ENCODE data around the gene GRAMD1C.
A peak's percentile ranks its signal among the peaks of the same experiment; 100 is the strongest.

The GRAMD1C gene

DNA sequence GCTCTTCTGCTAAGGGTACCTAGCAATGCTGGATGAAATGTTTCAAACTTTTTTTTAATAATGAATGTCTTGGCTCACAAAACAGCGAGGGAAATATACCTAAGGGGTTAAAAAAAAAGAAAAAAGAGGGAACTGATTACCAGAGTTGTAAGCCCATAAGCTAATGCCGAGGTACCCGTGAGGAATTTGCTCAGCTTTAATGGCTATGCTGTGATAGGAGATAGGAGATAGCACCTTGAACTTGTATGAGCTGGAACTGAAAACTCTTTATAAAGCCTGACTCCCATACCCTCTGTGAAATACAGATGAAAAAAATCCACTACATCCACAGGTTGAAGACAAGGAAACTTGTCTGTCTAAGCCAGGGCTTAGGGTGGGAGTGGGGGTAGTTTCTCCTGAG is 13.9 kb downstream of the GRAMD1C start:
- Histone ChIP-seq H3K4me1 (ENCODE audit: control insufficient read depth, insufficient read depth, low read length) (no peaks in the 10 kb centered on the region), H3K4me3 (ENCODE audit: low read length) (no peak overlapping the region), H3K9ac (ENCODE audit: low read length) (no peak overlapping the region), H3K9me3 (ENCODE audit: control insufficient read depth, low read length) (no peaks in the 10 kb centered on the region), H3K36me3 (ENCODE audit: control insufficient read depth, insufficient read depth, low read length, severe bottlenecking) (no peaks in the 10 kb centered on the region), H3K27me3 (replicated peaks; ENCODE audit: control insufficient read depth, insufficient read depth, low read length) (peaks cover 3% of the 10 kb centered on the region)
- DNase-seq (ENCODE audit: low read depth) = no peak

- Histone ChIP-seq H3K4me3 (ENCODE audit: low read length) (no peak overlapping the region), H3K9ac (ENCODE audit: low read length) (no peak overlapping the region), H3K4me1 (ENCODE audit: control insufficient read depth, insufficient read depth, low read length) (no peaks in the 10 kb centered on the region), H3K27me3 (replicated peaks; ENCODE audit: control insufficient read depth, insufficient read depth, low read length) (no peaks in the 10 kb centered on the region), H3K36me3 (ENCODE audit: control insufficient read depth, insufficient read depth, low read length, severe bottlenecking) (no peaks in the 10 kb centered on the region), H3K9me3 (ENCODE audit: control insufficient read depth, low read length) (peaks cover 8% of the 10 kb centered on the region)
- DNase-seq (ENCODE audit: low read depth) = peak; percentile 9
Measured at GRCh38 chr3:113867506-113867905, 28.9 kb downstream of the GRAMD1C start.

DNA sequence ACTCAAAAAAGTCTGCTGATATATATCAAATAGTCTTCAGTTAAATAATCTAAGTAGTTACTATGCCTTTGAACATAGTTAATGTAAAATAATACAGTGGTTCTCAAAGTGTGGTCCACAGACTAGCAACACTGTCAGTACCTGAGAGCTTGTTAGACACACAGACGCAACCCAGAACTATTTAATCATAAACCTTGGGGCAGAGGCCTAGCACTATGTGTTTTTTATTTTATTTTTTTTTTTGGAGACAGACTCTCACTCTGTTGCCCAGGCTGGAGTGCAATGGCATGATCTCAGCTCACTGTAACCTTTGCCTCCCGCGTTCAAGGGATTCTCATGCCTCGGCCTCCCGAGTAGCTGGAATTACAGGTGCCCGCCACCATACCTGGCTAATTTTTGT is 34.7 kb downstream of the GRAMD1C start:
- no peaks in the 10 kb centered on the region for H3K4me1 ChIP-seq (ENCODE audit: control insufficient read depth, insufficient read depth, low read length)

DNA sequence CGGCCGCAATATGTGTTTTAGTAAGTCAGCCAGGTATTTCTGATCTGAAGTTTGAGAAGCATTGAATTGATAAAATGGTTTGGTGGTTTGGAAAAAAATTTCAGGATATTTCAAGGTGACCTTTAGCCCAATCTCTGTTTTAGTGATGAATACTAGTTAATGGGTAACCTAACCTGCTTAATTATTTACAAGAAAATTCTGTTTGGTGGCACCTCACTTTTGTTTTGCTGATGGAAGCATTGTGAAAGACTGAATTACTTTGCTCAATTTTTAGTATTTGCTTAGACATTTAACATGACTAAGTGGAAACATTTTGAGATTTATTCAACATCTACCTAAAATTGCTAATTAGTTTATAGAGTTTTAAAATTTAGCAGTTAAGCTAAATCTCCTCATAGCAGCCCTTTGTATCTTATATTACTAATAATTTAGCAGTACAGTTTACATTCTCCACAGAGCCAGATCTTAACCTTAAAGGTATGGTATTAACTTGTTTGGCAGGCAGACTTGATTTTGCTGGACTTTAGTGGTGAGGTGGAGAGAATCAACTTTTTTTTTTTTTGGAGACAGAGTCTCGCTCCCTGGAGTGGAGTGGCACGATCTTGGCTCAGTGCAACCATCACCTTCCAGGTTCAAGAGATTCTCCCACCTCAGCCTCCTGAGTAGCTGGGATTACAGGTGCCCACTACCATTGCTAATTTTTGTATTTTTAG is 35.4 kb downstream of the GRAMD1C start:
- no peaks in the 10 kb centered on the region for H3K36me3 ChIP-seq (ENCODE audit: control insufficient read depth, insufficient read depth, low read length, severe bottlenecking)
- no peak for DNase-seq (ENCODE audit: low read depth)
- H3K4me1 ChIP-seq (ENCODE audit: control insufficient read depth, insufficient read depth, low read length) = no peaks in the 10 kb centered on the region
- no peak overlapping the region for H3K4me3 ChIP-seq (ENCODE audit: low read length)
- no peaks in the 10 kb centered on the region for H3K27me3 ChIP-seq (replicated peaks; ENCODE audit: control insufficient read depth, insufficient read depth, low read length)
- H3K9me3 ChIP-seq (ENCODE audit: control insufficient read depth, low read length) = no peaks in the 10 kb centered on the region
- no peak overlapping the region for H3K9ac ChIP-seq (ENCODE audit: low read length)

More for the DNA sequence above, 34.7 kb downstream of the GRAMD1C start:
- Histone ChIP-seq H3K9me3 (ENCODE audit: control insufficient read depth, low read length) (no peaks in the 10 kb centered on the region), H3K27me3 (replicated peaks; ENCODE audit: control insufficient read depth, insufficient read depth, low read length) (no peaks in the 10 kb centered on the region), H3K4me3 (ENCODE audit: low read length) (no peak overlapping the region), H3K9ac (ENCODE audit: low read length) (no peak overlapping the region), H3K36me3 (ENCODE audit: control insufficient read depth, insufficient read depth, low read length, severe bottlenecking) (no peaks in the 10 kb centered on the region)
- no peak for DNase-seq (ENCODE audit: low read depth)

DNA sequence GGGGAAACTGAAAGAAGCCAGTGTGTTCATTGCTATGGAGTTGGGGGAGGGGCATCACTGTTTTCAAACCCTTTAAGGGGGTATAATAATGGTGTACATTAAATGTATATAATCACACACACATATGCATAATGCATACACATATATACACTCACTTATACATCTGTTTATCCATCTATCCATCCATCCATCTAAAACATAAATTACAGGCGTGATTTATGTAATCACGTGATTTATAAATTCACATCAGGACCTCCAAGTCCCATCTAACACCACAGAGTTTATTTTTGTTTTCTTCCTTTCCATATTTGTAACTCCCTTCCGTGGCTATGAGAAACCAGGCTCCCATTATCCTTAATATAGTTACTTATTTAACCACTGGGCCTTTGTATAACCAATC is 39.8 kb downstream of the GRAMD1C start:
- Histone ChIP-seq H3K36me3 (ENCODE audit: control insufficient read depth, insufficient read depth, low read length, severe bottlenecking) (no peaks in the 10 kb centered on the region), H3K27me3 (replicated peaks; ENCODE audit: control insufficient read depth, insufficient read depth, low read length) (no peaks in the 10 kb centered on the region), H3K9me3 (ENCODE audit: control insufficient read depth, low read length) (no peaks in the 10 kb centered on the region), H3K4me1 (ENCODE audit: control insufficient read depth, insufficient read depth, low read length) (no peaks in the 10 kb centered on the region), H3K4me3 (ENCODE audit: low read length) (no peak overlapping the region), H3K9ac (ENCODE audit: low read length) (no peak overlapping the region)
- no peak for DNase-seq (ENCODE audit: low read depth)

DNA sequence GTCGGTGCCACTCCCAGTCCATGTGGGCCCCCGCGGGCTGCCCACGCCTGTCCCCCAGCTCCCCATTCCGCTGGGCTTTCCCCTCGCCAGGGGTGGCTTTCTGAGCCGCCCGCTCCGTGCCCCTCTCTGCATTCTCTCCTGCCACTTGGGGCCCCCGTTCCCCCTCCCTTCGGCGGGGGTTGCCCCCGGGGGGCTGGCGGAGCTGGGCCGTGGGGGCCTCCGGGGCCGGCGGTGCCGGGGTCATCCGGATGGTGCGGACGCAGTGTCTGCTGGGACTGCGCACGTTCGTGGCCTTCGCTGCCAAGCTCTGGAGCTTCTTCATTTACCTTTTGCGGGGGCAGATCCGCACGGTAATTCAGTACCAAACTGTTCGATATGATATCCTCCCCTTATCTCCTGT is 46.5 kb downstream of the GRAMD1C start:
- no peak overlapping the region for H3K4me3 ChIP-seq (ENCODE audit: low read length)
- no peaks in the 10 kb centered on the region for H3K27me3 ChIP-seq (replicated peaks; ENCODE audit: control insufficient read depth, insufficient read depth, low read length)
- no peak overlapping the region for H3K9ac ChIP-seq (ENCODE audit: low read length)
- H3K9me3 ChIP-seq (ENCODE audit: control insufficient read depth, low read length) = peaks cover 3% of the 10 kb centered on the region
- no peaks in the 10 kb centered on the region for H3K4me1 ChIP-seq (ENCODE audit: control insufficient read depth, insufficient read depth, low read length)
- H3K36me3 ChIP-seq (ENCODE audit: control insufficient read depth, insufficient read depth, low read length, severe bottlenecking) = no peaks in the 10 kb centered on the region
- DNase-seq (ENCODE audit: low read depth) = no peak

GRCh38 chr3:113890256-113890900 is 51.8 kb downstream of the GRAMD1C start:
- DNase-seq (ENCODE audit: low read depth) = no peak
- Histone ChIP-seq H3K9me3 (ENCODE audit: control insufficient read depth, low read length) (peaks cover 3% of the 10 kb centered on the region), H3K9ac (ENCODE audit: low read length) (no peak overlapping the region), H3K36me3 (ENCODE audit: control insufficient read depth, insufficient read depth, low read length, severe bottlenecking) (no peaks in the 10 kb centered on the region), H3K27me3 (replicated peaks; ENCODE audit: control insufficient read depth, insufficient read depth, low read length) (no peaks in the 10 kb centered on the region), H3K4me1 (ENCODE audit: control insufficient read depth, insufficient read depth, low read length) (no peaks in the 10 kb centered on the region), H3K4me3 (ENCODE audit: low read length) (no peak overlapping the region)

DNA sequence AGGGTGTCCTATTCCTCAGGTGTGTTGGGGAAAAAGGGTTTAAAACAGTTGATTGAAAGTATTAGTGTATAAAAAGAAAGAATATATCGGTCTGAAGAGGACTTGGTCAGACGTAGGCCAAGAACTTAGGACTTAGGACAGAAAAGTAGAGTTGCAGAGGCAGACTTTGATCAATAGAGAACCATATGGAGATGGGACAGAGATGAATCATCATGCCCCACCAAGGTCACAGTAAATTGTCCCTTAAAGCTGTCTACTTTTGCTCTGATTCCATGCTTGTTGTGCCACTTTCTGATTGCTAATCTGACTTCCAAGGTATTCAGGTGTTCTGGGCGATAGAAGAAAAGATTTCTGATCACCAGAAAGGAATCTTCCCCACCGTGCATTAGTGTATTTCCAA is 56.3 kb downstream of the GRAMD1C start:
- Histone ChIP-seq H3K4me3 (ENCODE audit: low read length) (no peak overlapping the region), H3K27me3 (replicated peaks; ENCODE audit: control insufficient read depth, insufficient read depth, low read length) (no peaks in the 10 kb centered on the region), H3K9me3 (ENCODE audit: control insufficient read depth, low read length) (no peaks in the 10 kb centered on the region), H3K36me3 (ENCODE audit: control insufficient read depth, insufficient read depth, low read length, severe bottlenecking) (no peaks in the 10 kb centered on the region), H3K4me1 (ENCODE audit: control insufficient read depth, insufficient read depth, low read length) (peaks cover 14% of the 10 kb centered on the region), H3K9ac (ENCODE audit: low read length) (no peak overlapping the region)
- no peak for DNase-seq (ENCODE audit: low read depth)

GRCh38 chr3:113895964-113896363 is 57.4 kb downstream of the GRAMD1C start:
- no peaks in the 10 kb centered on the region for H3K27me3 ChIP-seq (replicated peaks; ENCODE audit: control insufficient read depth, insufficient read depth, low read length)
- no peaks in the 10 kb centered on the region for H3K36me3 ChIP-seq (ENCODE audit: control insufficient read depth, insufficient read depth, low read length, severe bottlenecking)
- no peaks in the 10 kb centered on the region for H3K9me3 ChIP-seq (ENCODE audit: control insufficient read depth, low read length)
- no peak for DNase-seq (ENCODE audit: low read depth)
- H3K4me3 ChIP-seq (ENCODE audit: low read length) = no peak overlapping the region
- H3K9ac ChIP-seq (ENCODE audit: low read length) = no peak overlapping the region
- peaks cover 14% of the 10 kb centered on the region for H3K4me1 ChIP-seq (ENCODE audit: control insufficient read depth, insufficient read depth, low read length)

- Histone ChIP-seq H3K27me3 (replicated peaks; ENCODE audit: control insufficient read depth, insufficient read depth, low read length) (no peaks in the 10 kb centered on the region), H3K9ac (ENCODE audit: low read length) (no peak overlapping the region), H3K4me1 (ENCODE audit: control insufficient read depth, insufficient read depth, low read length) (peaks cover 14% of the 10 kb centered on the region), H3K4me3 (ENCODE audit: low read length) (peak overlapping the region; percentile 62), H3K36me3 (ENCODE audit: control insufficient read depth, insufficient read depth, low read length, severe bottlenecking) (no peaks in the 10 kb centered on the region), H3K9me3 (ENCODE audit: control insufficient read depth, low read length) (no peaks in the 10 kb centered on the region)
- no peak for DNase-seq (ENCODE audit: low read depth)
Measured at GRCh38 chr3:113896930-113897329, 58.3 kb downstream of the GRAMD1C start.

- Histone ChIP-seq H3K9me3 (ENCODE audit: control insufficient read depth, low read length) (no peaks in the 10 kb centered on the region), H3K27me3 (replicated peaks; ENCODE audit: control insufficient read depth, insufficient read depth, low read length) (no peaks in the 10 kb centered on the region), H3K4me3 (ENCODE audit: low read length) (peak overlapping the region; percentile 62), H3K9ac (ENCODE audit: low read length) (no peak overlapping the region), H3K4me1 (ENCODE audit: control insufficient read depth, insufficient read depth, low read length) (peaks cover 14% of the 10 kb centered on the region), H3K36me3 (ENCODE audit: control insufficient read depth, insufficient read depth, low read length, severe bottlenecking) (no peaks in the 10 kb centered on the region)
- no peak for DNase-seq (ENCODE audit: low read depth)
Measured at GRCh38 chr3:113897373-113897777, 58.8 kb downstream of the GRAMD1C start.
